Stimulated activated CD4-positive, alpha-beta T cell treated with anti-CD3 and anti-CD28 coated beads, Interleukin-4, amount 100 ng/mL, for 4 hours (primary cell): Measurements from ENCODE around the gene IL31RA.
A peak's percentile ranks its signal among the peaks of the same experiment; 100 is the strongest.

Experiments
- DNase-seq, 2 experiments: peaks; one replicate each; pipeline ENCODE4 v3.0.0-alpha.2; 2020

IL31RA gene

DNA sequence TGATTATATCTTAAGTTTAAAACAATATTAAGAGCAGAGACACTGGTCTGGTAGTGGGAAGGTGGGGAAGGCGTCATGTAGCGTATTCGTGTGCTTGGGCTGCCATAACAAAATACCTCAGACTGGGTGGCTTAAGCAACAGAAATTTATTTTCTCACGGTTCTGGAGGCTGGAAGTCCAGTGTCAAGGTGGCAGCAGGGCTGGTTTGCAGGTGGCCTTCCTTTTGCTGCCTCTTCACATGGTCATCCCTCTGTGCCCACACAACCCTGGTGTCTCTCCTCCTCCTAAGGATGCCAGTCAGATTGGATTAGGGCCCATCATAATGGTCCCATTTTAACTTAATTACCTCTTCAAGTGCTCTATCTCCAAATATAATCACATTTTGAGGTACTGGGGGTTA, 9.6 kb downstream of the IL31RA start:
- DNase-seq, result no peak

DNA sequence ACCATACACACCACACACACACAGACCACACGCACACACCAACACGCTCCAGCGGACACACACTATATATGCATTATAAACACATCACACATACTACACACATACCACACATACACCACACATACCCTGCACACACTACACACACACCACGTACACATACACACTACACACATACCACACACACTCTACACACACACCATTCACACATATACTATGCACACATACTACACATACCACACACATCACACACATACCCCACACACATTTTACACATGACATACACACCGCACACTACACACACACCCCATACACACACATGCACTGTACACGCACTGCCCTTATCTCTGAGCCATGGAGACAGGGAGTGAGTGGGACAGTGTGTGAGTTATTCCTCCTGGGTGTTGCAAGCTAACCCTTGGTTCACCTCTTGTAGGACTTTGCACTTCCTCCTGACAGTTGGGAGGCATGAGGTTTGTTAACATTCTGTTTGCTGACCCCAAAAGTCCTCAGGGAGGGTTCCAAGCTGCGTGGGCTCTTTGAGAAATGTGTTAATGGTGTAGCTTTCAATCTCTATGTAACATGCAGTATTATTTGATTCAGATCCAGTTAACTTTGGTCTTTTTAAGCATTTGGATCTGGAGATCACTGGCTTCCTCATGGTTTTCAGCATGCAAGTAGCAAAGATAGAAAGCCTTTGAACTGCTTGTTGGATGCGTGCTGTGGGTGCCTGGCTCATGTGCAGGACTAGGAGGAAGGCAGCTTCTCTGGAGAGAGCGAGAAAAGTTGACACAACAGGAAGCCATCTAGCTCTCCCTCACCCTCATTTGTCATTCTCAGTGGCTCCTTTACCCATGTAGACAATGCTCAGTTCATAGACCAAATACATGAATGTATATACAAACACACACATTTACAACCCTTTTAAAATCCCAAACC, 13.7 kb downstream of the IL31RA start:
- no peak for DNase-seq

DNA sequence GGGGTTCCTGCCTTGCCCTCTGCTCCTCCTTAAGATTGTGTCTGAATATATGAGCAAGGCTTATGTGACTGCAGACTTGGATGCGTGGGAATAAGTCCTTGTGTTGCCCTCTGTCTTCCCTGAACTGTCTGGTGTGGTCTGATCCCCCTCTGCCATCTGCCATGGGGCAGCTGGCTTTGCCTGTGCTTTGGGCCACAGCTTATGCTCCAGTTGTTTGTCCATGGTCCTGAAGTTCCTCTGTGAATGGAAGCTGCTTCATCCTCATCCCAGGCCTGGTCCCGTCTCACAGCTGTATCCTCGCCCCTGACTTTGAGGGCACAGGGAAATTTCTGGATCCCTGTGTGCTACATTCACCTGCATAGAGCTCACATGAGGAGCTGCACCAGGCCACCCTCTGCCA, 14.7 kb downstream of the IL31RA start:
- no peak for DNase-seq

DNA sequence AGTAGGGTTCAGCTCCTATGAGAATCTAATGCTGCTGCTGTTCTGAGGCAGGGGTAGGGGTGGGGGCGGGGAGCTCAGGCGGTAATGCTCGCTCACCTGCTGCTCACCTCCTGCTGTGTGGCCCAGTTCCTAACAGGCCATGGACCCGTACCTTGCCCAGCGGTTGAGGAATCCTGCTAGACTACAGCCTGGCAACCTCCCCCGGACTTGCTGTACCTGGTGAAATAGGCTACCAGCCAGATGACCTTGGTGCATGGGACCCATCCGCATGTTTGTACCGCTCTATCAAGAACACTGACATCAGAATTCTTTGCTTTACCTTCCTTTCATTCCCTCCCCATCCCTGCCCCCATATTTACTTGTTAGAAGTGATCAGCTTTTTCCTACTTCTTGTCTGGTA, 15.3 kb downstream of the IL31RA start:
- no peak for DNase-seq

GRCh38 chr5:55866934-55867333, 15.8 kb downstream of the IL31RA start:
- DNase-seq, result no peak

DNA sequence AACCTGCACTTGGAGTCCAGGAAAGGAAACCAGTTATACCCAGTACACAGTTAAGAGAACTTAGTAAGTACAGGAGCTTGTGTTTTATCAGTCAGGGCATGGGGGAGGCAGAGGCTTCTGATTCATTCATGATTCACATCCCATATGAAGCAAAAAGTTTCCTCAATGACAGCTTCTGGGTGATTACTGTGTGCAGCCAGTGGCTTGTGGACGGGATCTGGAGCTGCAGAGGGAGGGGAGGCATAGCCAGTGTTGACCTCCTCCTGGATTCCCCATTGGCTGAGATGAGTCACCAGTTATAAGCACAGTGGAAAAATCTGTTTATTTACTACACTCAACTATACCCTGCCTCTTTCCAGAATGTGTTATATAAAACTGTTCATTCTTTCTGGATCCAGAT, 17.7 kb downstream of the IL31RA start:
- peak; percentile 25 to 33 for DNase-seq

DNA sequence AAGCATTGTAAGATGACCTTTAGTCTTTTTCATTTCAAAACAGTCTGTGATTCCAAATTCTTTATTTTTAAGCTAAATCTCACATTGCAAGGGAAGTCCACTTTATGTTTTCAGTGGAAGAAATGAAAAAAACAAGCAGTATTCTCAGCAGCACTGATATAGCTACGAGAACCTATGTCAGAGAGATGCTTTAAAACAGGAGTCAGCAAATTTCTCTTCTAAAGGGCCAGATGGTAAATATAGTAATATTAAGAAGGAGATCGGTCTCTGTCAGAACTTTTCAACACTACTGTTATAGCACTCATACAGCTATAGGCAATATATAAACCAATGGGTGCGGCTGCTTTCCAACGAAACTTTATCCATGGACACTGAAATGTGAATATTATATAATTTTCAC, 18.7 kb downstream of the IL31RA start:
- DNase-seq, result no peak

DNA sequence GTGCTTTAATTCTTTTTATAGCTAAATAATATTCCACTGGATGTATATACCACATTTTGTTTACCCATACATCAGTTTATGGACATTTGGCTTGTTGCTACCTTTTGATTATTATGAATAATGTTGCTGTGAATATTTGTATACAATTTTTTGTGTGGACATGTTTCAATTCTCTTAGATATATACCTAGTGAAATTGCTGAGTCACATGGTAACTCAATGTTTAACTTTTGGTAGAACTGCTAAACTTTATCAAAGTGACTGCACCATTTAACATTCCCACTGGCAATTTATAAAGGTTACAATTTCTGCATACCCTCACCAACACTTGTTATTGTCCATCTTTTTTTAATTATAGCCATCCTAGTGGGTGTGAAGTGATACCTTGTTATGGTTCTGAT, 22.1 kb downstream of the IL31RA start:
- no peak for DNase-seq

- DNase-seq, result no peak
Observed at GRCh38 chr5:55877655-55878054, 26.5 kb downstream of the IL31RA start.

GRCh38 chr5:55880453-55880852, 29.3 kb downstream of the IL31RA start:
- DNase-seq, result no peak

- DNase-seq, result no peak
Observed at GRCh38 chr5:55885359-55885758, 34.2 kb downstream of the IL31RA start.

GRCh38 chr5:55888205-55888604, 37.0 kb downstream of the IL31RA start:
- no peak for DNase-seq

DNA sequence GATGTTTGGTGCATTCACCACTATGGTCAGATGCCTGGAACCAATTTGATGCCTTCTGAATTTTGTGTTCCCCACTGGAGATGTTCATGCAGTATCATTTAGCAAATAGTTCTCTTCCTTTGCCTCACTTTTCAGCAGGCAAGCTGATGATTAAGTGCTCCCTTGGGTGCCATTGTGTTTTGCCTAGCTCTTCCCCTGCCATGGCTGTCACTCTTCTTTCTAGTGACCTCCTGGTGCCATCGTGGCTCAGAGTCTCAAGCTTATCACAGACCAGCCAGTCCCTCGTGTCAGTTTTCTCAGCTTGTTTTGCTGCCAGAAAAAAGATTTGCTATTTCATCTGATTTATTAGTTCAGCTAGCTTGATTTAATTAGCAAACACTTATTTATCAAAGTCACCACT, 41.3 kb downstream of the IL31RA start:
- no peak for DNase-seq

- DNase-seq, result no peak
Observed at GRCh38 chr5:55894135-55894534, 43.0 kb downstream of the IL31RA start.

- no peak for DNase-seq
Observed at GRCh38 chr5:55895346-55895745, 44.2 kb downstream of the IL31RA start.

- no peak for DNase-seq
Observed at GRCh38 chr5:55896238-55896637, 45.1 kb downstream of the IL31RA start.

GRCh38 chr5:55896663-55897062, 45.5 kb downstream of the IL31RA start:
- DNase-seq, result no peak

- no peak for DNase-seq
Observed at GRCh38 chr5:55897206-55897894, 46.2 kb downstream of the IL31RA start.

DNA sequence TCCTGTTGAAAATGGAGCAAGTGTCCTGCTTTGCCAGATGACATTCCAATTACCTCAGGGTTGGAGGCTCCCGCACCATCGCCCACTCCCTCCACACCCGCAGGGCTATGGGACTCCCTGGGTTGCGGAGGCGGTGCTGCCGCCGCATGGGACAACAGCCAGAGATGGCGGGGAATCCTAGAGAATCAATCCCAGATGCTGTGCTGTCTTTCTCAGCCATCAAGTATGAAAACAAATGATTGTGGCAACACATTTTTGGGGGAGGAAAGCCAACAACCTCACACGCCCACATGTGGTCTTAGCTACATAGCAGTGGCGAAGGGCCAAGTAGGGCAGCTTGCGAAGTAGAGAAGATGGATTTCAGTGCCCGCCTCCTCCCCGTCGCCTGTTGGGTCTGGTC, 46.7 kb downstream of the IL31RA start:
- no peak for DNase-seq

GRCh38 chr5:55899344-55899743, 48.2 kb downstream of the IL31RA start:
- DNase-seq, result no peak

DNA sequence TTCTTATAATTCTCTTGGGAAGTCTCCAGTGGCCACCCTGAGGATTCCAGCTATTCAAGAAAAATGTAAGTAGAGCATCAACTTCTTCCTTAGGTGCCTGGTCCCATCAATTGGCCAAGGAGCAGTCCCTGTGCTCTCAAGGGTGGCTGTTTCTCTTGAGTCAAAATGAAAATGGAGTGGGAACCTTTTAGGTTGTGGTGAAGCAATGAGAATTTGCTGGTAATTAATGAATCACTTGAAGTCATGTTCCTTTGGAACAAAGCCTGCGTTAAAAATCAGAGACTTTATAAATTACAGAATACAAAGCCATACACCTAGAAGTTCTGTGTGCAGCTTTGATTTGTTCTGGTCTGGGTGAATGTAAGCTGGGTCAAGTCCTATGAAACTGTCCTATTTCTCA, 48.9 kb downstream of the IL31RA start:
- no peak for DNase-seq

- no peak for DNase-seq
Observed at GRCh38 chr5:55900776-55901175, 49.6 kb downstream of the IL31RA start.

DNA sequence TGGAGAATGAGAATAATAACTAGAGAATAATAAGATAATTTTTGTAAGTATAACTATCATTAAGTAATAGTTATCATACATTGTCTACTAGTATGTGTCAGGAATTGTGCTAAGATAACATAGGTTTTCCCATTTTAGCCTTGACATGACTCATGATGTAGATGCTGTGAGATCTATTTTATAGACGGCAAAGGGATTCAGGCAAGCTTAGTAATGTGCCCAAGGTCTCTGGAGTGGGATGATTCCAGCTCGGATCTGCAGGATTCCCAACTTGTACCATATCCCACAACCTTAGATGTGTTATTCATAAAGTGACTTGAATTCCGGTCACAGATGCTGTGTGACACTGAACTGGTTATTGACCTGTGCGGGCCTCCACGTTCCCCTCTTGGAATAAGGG, 51.5 kb downstream of the IL31RA start:
- no peak for DNase-seq

GRCh38 chr5:55903121-55903701, 52.1 kb downstream of the IL31RA start:
- peak; percentile 46 to 55 for DNase-seq
